Measurements from ENCODE around the gene FOXJ3. TPM values are rescaled to one million over a fixed set of nuclear protein-coding genes. Genes with fewer than 3 reads are reported as not detected.

The FOXJ3 gene
- total RNA-seq (39.0 and 47.9 TPM in 2 replicates), polyA plus RNA-seq (17.6 and 19.0 TPM in 2 replicates)

GRCh38 chr1:42335050-42335808 is at the start of gene FOXJ3:
Gene FOXJ3 (minus strand): TSS chr1:42335235. CDS start chr1:42311093, 24,142 bp downstream.
- Histone ChIP-seq H3K9me3 (ENCODE audit: low read depth) (no peaks in the 10 kb centered on the region), H3K4me3 (peak within 1 kb of the TSS; percentile 92), H3K27ac (peak within 1 kb of the TSS; percentile 98), H3K27me3 (no peaks in the 10 kb centered on the region), H3K4me2 (peak within 1 kb of the TSS; percentile 80), H3K4me1 (ENCODE audit: insufficient read depth) (peaks cover 25% of the 10 kb centered on the region), H2AFZ (peak within 1 kb of the TSS; percentile 59), H3K79me2 (peaks cover 51% of the 10 kb centered on the region), H3K9me2 (replicated peaks; ENCODE audit: insufficient read depth) (no peaks in the 10 kb centered on the region), H3K36me3 (replicated peaks; ENCODE audit: insufficient read depth, low read depth) (no peaks in the 10 kb centered on the region), H4K20me1 (ENCODE audit: insufficient read depth, poor library complexity, severe bottlenecking) (peaks cover 42% of the 10 kb centered on the region)
- no peak for TF ChIP-seq EZH2 (IDR thresholded peaks at IDR 0.05; ENCODE audit: borderline replicate concordance)
- under 1% methylated on average over 48 of the region's 79 CpGs for WGBS (ENCODE audit: low lambda C conversion rate, missing lambda C conversion rate)
- DNase-seq (ENCODE audit: low spot score), result peak; percentile 97

- H3K27ac ChIP-seq, result no peak overlapping the region
- WGBS (ENCODE audit: low lambda C conversion rate, missing lambda C conversion rate), result 21% methylated on average over 8 of the region's 8 CpGs
- TF ChIP-seq CTCF (IDR thresholded peaks at IDR 0.05; ENCODE audit: poor library complexity), result no peak
- no peak for TF ChIP-seq EZH2phosphoT487 (IDR thresholded peaks at IDR 0.05; ENCODE audit: low read depth, severe bottlenecking, unreplicated experiment)
- peak; percentile 30 for TF ChIP-seq EZH2 (IDR thresholded peaks at IDR 0.05; ENCODE audit: borderline replicate concordance)
- H3K27me3 ChIP-seq, result peaks cover 43% of the 10 kb centered on the region
- no peak for DNase-seq (ENCODE audit: low spot score)
- peaks cover 4% of the 10 kb centered on the region for H3K4me1 ChIP-seq (ENCODE audit: insufficient read depth)
- peak overlapping the region; percentile 97 for H3K4me2 ChIP-seq
- peak overlapping the region; percentile 71 for H2AFZ ChIP-seq
- peak overlapping the region; percentile 77 for H3K4me3 ChIP-seq
- H3K36me3 ChIP-seq (replicated peaks; ENCODE audit: insufficient read depth, low read depth), result no peaks in the 10 kb centered on the region
- H3K79me2 ChIP-seq, result no peaks in the 10 kb centered on the region
- no peaks in the 10 kb centered on the region for H3K9me2 ChIP-seq (replicated peaks; ENCODE audit: insufficient read depth)
- H4K20me1 ChIP-seq (ENCODE audit: insufficient read depth, poor library complexity, severe bottlenecking), result no peaks in the 10 kb centered on the region
- H3K9me3 ChIP-seq (ENCODE audit: low read depth), result no peaks in the 10 kb centered on the region
Observed at GRCh38 chr1:42381280-42381673, 46.2 kb upstream of the FOXJ3 start.

- Histone ChIP-seq H3K36me3 (replicated peaks; ENCODE audit: insufficient read depth, low read depth) (no peaks in the 10 kb centered on the region), H3K79me2 (no peaks in the 10 kb centered on the region), H3K27ac (no peak within 1 kb of the TSS), H2AFZ (peak within 1 kb of the TSS; percentile 76), H3K27me3 (peaks cover 43% of the 10 kb centered on the region), H3K9me3 (ENCODE audit: low read depth) (no peaks in the 10 kb centered on the region), H3K9me2 (replicated peaks; ENCODE audit: insufficient read depth) (no peaks in the 10 kb centered on the region), H3K4me3 (peak within 1 kb of the TSS; percentile 77), H4K20me1 (ENCODE audit: insufficient read depth, poor library complexity, severe bottlenecking) (no peaks in the 10 kb centered on the region), H3K4me1 (ENCODE audit: insufficient read depth) (peaks cover 4% of the 10 kb centered on the region), H3K4me2 (peak within 1 kb of the TSS; percentile 97)
- TF ChIP-seq EZH2phosphoT487 (IDR thresholded peaks at IDR 0.05; ENCODE audit: low read depth, severe bottlenecking, unreplicated experiment) (no peak), CTCF (IDR thresholded peaks at IDR 0.05; ENCODE audit: poor library complexity) (no peak), EZH2 (IDR thresholded peaks at IDR 0.05; ENCODE audit: borderline replicate concordance) (no peak)
- WGBS (ENCODE audit: low lambda C conversion rate, missing lambda C conversion rate), result 1% methylated on average over 49 of the region's 101 CpGs
- peak; percentile 73 for DNase-seq (ENCODE audit: low spot score)
Observed at GRCh38 chr1:42380586-42381279, 45.7 kb upstream of the FOXJ3 start, which contains the start of gene RIMKLA. Gene RIMKLA (plus strand): TSS chr1:42380792. CDS start chr1:42380935, 143 bp downstream.
